ENCODE measurements around the gene PLXNC1.
A peak's percentile ranks its signal among the peaks of the same experiment; 100 is the strongest.

The PLXNC1 gene

GRCh38 chr12:94144781-94145180 lies 3.6 kb upstream of the PLXNC1 start:
- Mint-ChIP-seq H3K9me3 (no peaks in the 10 kb centered on the region), H3K4me3 (no peak overlapping the region), H3K27me3 (ENCODE audit: low read depth) (peaks cover 35% of the 10 kb centered on the region), H3K27ac (no peak overlapping the region), H3K36me3 (ENCODE audit: low read depth) (no peaks in the 10 kb centered on the region), H3K4me1 (peaks cover 10% of the 10 kb centered on the region)
- TF ChIP-seq CTCF (IDR thresholded peaks at IDR 0.05; ENCODE audit: unreplicated experiment in 3 of 3) = no peak

- Mint-ChIP-seq H3K4me3 (peak overlapping the region; percentile 15 to 55 (median 20)), H3K27me3 (ENCODE audit: low read depth) (peaks cover 41% of the 10 kb centered on the region), H3K4me1 (peaks cover 10% of the 10 kb centered on the region), H3K36me3 (ENCODE audit: low read depth) (no peaks in the 10 kb centered on the region), H3K27ac (peak overlapping the region in 1 of 3 experiments; percentile 0), H3K9me3 (no peaks in the 10 kb centered on the region)
- peak; percentile 41 to 51 (median 43) for TF ChIP-seq CTCF (IDR thresholded peaks at IDR 0.05; ENCODE audit: unreplicated experiment in 3 of 3)
Measured at GRCh38 chr12:94145191-94145983, 3.0 kb upstream of the PLXNC1 start.

- no peaks in the 10 kb centered on the region for H3K36me3 Mint-ChIP-seq (ENCODE audit: low read depth)
Measured at GRCh38 chr12:94146166-94146936, 2.0 kb upstream of the PLXNC1 start.

GRCh38 chr12:94147387-94147990 lies 888 bp upstream of the PLXNC1 start:
- Mint-ChIP-seq H3K4me3 (peak overlapping the region; percentile 82 to 87 (median 86)), H3K36me3 (ENCODE audit: low read depth) (no peaks in the 10 kb centered on the region), H3K27ac (no peak overlapping the region), H3K4me1 (peaks cover 25% of the 10 kb centered on the region), H3K9me3 (no peaks in the 10 kb centered on the region), H3K27me3 (ENCODE audit: low read depth) (peaks cover 62% of the 10 kb centered on the region)
- no peak for TF ChIP-seq CTCF (IDR thresholded peaks at IDR 0.05; ENCODE audit: unreplicated experiment in 3 of 3)

More at GRCh38 chr12:94146166-94146936, 2.0 kb upstream of the PLXNC1 start:
- Mint-ChIP-seq H3K27me3 (ENCODE audit: low read depth) (peaks cover 51% of the 10 kb centered on the region), H3K9me3 (no peaks in the 10 kb centered on the region), H3K4me3 (peak overlapping the region; percentile 2 to 87 (median 5)), H3K4me1 (peaks cover 18% of the 10 kb centered on the region), H3K27ac (peak overlapping the region in 1 of 3 experiments; percentile 1)
- no peak for TF ChIP-seq CTCF (IDR thresholded peaks at IDR 0.05; ENCODE audit: unreplicated experiment in 3 of 3)

- Mint-ChIP-seq H3K4me3 (peak overlapping the region; percentile 72 to 82 (median 76)), H3K27ac (no peak overlapping the region), H3K27me3 (ENCODE audit: low read depth) (peaks cover 61% of the 10 kb centered on the region), H3K9me3 (no peaks in the 10 kb centered on the region), H3K4me1 (peaks cover 31% of the 10 kb centered on the region), H3K36me3 (ENCODE audit: low read depth) (no peaks in the 10 kb centered on the region)
- no peak for TF ChIP-seq CTCF (IDR thresholded peaks at IDR 0.05; ENCODE audit: unreplicated experiment in 3 of 3)
Measured at GRCh38 chr12:94148739-94149118, 352 bp downstream of the PLXNC1 start.

Data from nephron (organoid).